Testis (tissue), 3 donors: Measurements from ENCODE around the gene NT5M. TPM values are rescaled to one million over a fixed set of nuclear protein-coding genes. Genes with fewer than 3 reads are reported as not detected.

Experiments
- DNase-seq: peaks from one replicate; pipeline ENCODE4 v3.0.0-alpha.2; 2019
- H3K27ac ChIP-seq, 2 donors: fragments of 200-600 bp; sonication (generic); one replicate each; pipeline ENCODE4 v1.5.1; 2019
- H3K27me3 ChIP-seq: fragments of 200-600 bp; sonication (generic); one replicate; pipeline ENCODE4 v1.5.1; 2019
- H3K36me3 ChIP-seq: fragments of 200-600 bp; sonication (generic); one replicate; pipeline ENCODE4 v1.5.1; 2017; ENCODE audit warnings: low read depth; ENCODE audit errors: missing control alignments
- H3K4me1 ChIP-seq: fragments of 200-600 bp; sonication (generic); one replicate; pipeline ENCODE4 v1.5.1; 2019
- H3K4me3 ChIP-seq, 2 donors: fragments of 200-600 bp; sonication (generic); one replicate each; pipeline ENCODE4 v1.5.1; 2017 to 2019
- H3K9me3 ChIP-seq: fragments of 200-600 bp; sonication (generic); one replicate; pipeline ENCODE4 v1.5.1; 2017
- POLR2A ChIP-seq: fragments of 450-650 bp; IDR thresholded peaks from one replicate; pipeline ENCODE4 v1.6.1; 2017; ENCODE audit warnings: antibody characterized with exemption, mild to moderate bottlenecking, moderate library complexity
- WGBS, 2 donors: methylation state at CpG; one replicate each; pipeline ENCODE4 v1.1.5; 2018; 5-methylcytosine and 5-hydroxymethylcytosine counted together
- intact Hi-C: fragments of 100-400 bp; cut with DNase I; formaldehyde crosslinking; loops from one replicate; pipeline ENCODE4 v1.15.1; 2023; ENCODE audit warnings: low total_unique reads
- polyA plus RNA-seq: library from polyadenylated mRNA; stranded (reverse); fragments of 350-450 nt; fragmentation: Illumina TruSeq; extraction: RNeasy Lipid Tissue Mini Kit (QIAGEN cat#74804); gene quantifications from one replicate; pipeline ENCODE4 v1.2.3, GENCODE V29; 2014; ENCODE audit warnings: low read depth, low replicate concordance; ENCODE audit not compliant: insufficient read depth
- total RNA-seq, 2 donors: library from RNA; depleted of rRNA; stranded (reverse); fragments of >200 nt; gene quantifications; one replicate each; pipeline ENCODE4 v1.2.3, GENCODE V29; 2016
- TF ChIP-seq, protein P1 (sequence below), 3 experiments: fragments of 450-650 bp in 2 of 3; fragments of 200-600 bp in 1 of 3; sonication (generic) in 1 of 3; IDR thresholded peaks; one replicate each; pipeline ENCODE4 v1.5.1; 2016 to 2019; ENCODE audit warnings: antibody characterized with exemption in 3 of 3, mild to moderate bottlenecking in 2 of 3, moderate library complexity in 1 of 3

NT5M gene
- total and polyA plus RNA-seq, 3 donors from 2014 or later = 26.1 to 47.5 (median 33.5) TPM

DNA sequence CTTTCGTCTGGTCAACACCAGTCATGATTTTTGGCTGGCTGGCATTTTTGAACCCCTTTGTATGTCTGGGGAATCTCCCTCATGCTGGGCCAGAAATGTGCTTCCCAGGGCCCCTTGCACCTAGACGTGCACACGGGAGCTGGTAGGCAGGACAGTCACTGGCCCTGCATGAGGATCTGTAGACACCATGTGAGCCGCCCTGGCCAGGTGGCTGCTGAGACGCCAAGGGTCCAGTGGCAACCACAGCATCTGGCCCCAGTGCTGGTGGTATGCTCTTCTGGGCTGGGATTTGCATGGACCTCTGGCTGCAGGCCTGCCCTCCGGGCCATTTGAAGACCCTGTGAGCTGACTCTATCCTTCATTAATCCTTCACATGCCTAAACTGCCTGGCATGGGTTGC lies 67.5 kb downstream of the NT5M start:
- Histone ChIP-seq H3K9me3 (no peaks in the 10 kb centered on the region), H3K4me3 (no peak overlapping the region), H3K27ac (no peak overlapping the region), H3K4me1 (peaks cover 3% of the 10 kb centered on the region), H3K27me3 (no peaks in the 10 kb centered on the region), H3K36me3 (no peaks in the 10 kb centered on the region)
- 85 to 95% methylated on average over 5 to 6 of the region's 6 CpGs for WGBS, 2 donors
- TF ChIP-seq, protein P1, sequence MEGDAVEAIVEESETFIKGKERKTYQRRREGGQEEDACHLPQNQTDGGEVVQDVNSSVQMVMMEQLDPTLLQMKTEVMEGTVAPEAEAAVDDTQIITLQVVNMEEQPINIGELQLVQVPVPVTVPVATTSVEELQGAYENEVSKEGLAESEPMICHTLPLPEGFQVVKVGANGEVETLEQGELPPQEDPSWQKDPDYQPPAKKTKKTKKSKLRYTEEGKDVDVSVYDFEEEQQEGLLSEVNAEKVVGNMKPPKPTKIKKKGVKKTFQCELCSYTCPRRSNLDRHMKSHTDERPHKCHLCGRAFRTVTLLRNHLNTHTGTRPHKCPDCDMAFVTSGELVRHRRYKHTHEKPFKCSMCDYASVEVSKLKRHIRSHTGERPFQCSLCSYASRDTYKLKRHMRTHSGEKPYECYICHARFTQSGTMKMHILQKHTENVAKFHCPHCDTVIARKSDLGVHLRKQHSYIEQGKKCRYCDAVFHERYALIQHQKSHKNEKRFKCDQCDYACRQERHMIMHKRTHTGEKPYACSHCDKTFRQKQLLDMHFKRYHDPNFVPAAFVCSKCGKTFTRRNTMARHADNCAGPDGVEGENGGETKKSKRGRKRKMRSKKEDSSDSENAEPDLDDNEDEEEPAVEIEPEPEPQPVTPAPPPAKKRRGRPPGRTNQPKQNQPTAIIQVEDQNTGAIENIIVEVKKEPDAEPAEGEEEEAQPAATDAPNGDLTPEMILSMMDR (IDR thresholded peaks at IDR 0.05) = no peak
- no peak for TF ChIP-seq POLR2A
- intact Hi-C loops = no loop called here
- DNase-seq = no peak

GRCh38 chr17:17372856-17373520 lies 69.8 kb downstream of the NT5M start:
- no peaks in the 10 kb centered on the region for H3K4me1 ChIP-seq
- DNase-seq = no peak
- WGBS, 2 donors = 86 to 88% methylated on average over 11 of the region's 11 CpGs
- intact Hi-C loops = no loop called here
- H3K27ac ChIP-seq = no peak overlapping the region
- H3K27me3 ChIP-seq = no peaks in the 10 kb centered on the region
- no peak for TF ChIP-seq POLR2A
- TF ChIP-seq, protein P1 (IDR thresholded peaks at IDR 0.05) = no peak
- H3K9me3 ChIP-seq = no peaks in the 10 kb centered on the region
- no peak overlapping the region for H3K4me3 ChIP-seq
- no peaks in the 10 kb centered on the region for H3K36me3 ChIP-seq

- TF ChIP-seq, protein P1 (IDR thresholded peaks at IDR 0.05) = no peak
- no peak for TF ChIP-seq POLR2A
- Histone ChIP-seq H3K27me3 (no peaks in the 10 kb centered on the region), H3K4me3 (no peak overlapping the region), H3K9me3 (no peaks in the 10 kb centered on the region), H3K4me1 (no peaks in the 10 kb centered on the region), H3K36me3 (no peaks in the 10 kb centered on the region), H3K27ac (no peak overlapping the region)
- intact Hi-C loops = no loop called here
- 81 to 90% methylated on average over 6 of the region's 6 CpGs for WGBS, 2 donors
- DNase-seq = no peak
Measured at GRCh38 chr17:17375841-17376240, 72.7 kb downstream of the NT5M start.

- no peak for TF ChIP-seq POLR2A
- TF ChIP-seq, protein P1 (IDR thresholded peaks at IDR 0.05) = no peak
- no peak overlapping the region for H3K4me3 ChIP-seq
- H3K36me3 ChIP-seq = no peaks in the 10 kb centered on the region
- intact Hi-C loops = no loop called here
- DNase-seq = no peak
- no peak overlapping the region for H3K27ac ChIP-seq
- no peaks in the 10 kb centered on the region for H3K9me3 ChIP-seq
- 89% methylated on average over 5 of the region's 5 CpGs for WGBS, 2 donors
- H3K27me3 ChIP-seq = no peaks in the 10 kb centered on the region
- H3K4me1 ChIP-seq = no peaks in the 10 kb centered on the region
Measured at GRCh38 chr17:17376362-17376761, 73.2 kb downstream of the NT5M start.
